Natural killer cell treated with Interleukin-12 subunit alpha and Interleukin-12 subunit beta and Interleukin-15 and Interleukin-18, amount 100 ng/mL, for 72 hours (primary cell): ENCODE measurements around the gene GRAPL. TPM values are rescaled to one million over a fixed set of nuclear protein-coding genes. Genes with fewer than 3 reads are reported as not detected.
"Not testable (repeated sequence)": the region's sequence is repeated elsewhere in the genome, so short reads cannot be mapped to it uniquely, and the experiment has no call there.

ENCODE experiments used
- ATAC-seq, 2 donors: fragments of 150-1000 bp; cut with Tn5 transposase in 1 of 2; sonication (Bioruptor Pico), chemical (Tn5 transposase) in 1 of 2; 2 replicates each; pipeline ENCODE4 v1.10.0; 2021
- DNase-seq: peaks from one replicate; pipeline ENCODE4 v3.0.0; 2022; ENCODE audit warnings: low spot score
- H3K27ac Mint-ChIP-seq, 2 donors: 1 replicate in 1 of 2; 2 replicates in 1 of 2; pipeline ENCODE4 v1.8.0; 2022; ENCODE audit warnings: mixed read lengths in 2 of 2, mild to moderate bottlenecking in 1 of 2, moderate library complexity in 1 of 2
- H3K27me3 Mint-ChIP-seq, 2 donors: 1 replicate in 1 of 2; 2 replicates in 1 of 2; pipeline ENCODE4 v1.8.0; 2022; ENCODE audit warnings: mixed read lengths in 2 of 2
- H3K36me3 Mint-ChIP-seq: one replicate; pipeline ENCODE4 v1.8.0; 2022; ENCODE audit warnings: mixed read lengths
- H3K4me1 Mint-ChIP-seq, 2 donors: 1 replicate in 1 of 2; 2 replicates in 1 of 2; pipeline ENCODE4 v1.8.0; 2022; ENCODE audit warnings: low read depth in 2 of 2, mixed read lengths in 2 of 2, mild to moderate bottlenecking in 1 of 2
- H3K4me3 Mint-ChIP-seq: one replicate; pipeline ENCODE4 v1.8.0; 2022; ENCODE audit warnings: mixed read lengths
- H3K9me3 Mint-ChIP-seq: 2 replicates; pipeline ENCODE4 v1.8.0; 2022; ENCODE audit warnings: mixed read lengths
- total RNA-seq, 2 donors: library from RNA; stranded (reverse); gene quantifications; one replicate each; pipeline ENCODE4 v1.2.3, GENCODE V29; 2022

Gene GRAPL
- total RNA-seq, 2 donors from 2014 or later, result 5.3 to 9.6 TPM

- H3K4me3 Mint-ChIP-seq, H3K27ac Mint-ChIP-seq, DNase-seq, H3K4me1 Mint-ChIP-seq, H3K9me3 Mint-ChIP-seq, H3K27me3 Mint-ChIP-seq, ATAC-seq, H3K36me3 Mint-ChIP-seq: not testable (repeated sequence)
Measured at GRCh38 chr17:19125289-19125688, 2.1 kb upstream of the GRAPL start.

- ATAC-seq, DNase-seq, H3K9me3 Mint-ChIP-seq, H3K4me3 Mint-ChIP-seq, H3K36me3 Mint-ChIP-seq, H3K27ac Mint-ChIP-seq, H3K4me1 Mint-ChIP-seq, H3K27me3 Mint-ChIP-seq: not testable (repeated sequence)
Measured at GRCh38 chr17:19129500-19129899, 2.1 kb downstream of the GRAPL start.

GRCh38 chr17:19131108-19131507 is 3.7 kb downstream of the GRAPL start:
- not testable (repeated sequence) for H3K27me3 Mint-ChIP-seq, H3K36me3 Mint-ChIP-seq, H3K9me3 Mint-ChIP-seq, ATAC-seq, H3K4me1 Mint-ChIP-seq, H3K4me3 Mint-ChIP-seq, H3K27ac Mint-ChIP-seq, DNase-seq

- not testable (repeated sequence) for H3K4me1 Mint-ChIP-seq, H3K9me3 Mint-ChIP-seq, H3K27ac Mint-ChIP-seq, ATAC-seq, H3K36me3 Mint-ChIP-seq, DNase-seq, H3K4me3 Mint-ChIP-seq, H3K27me3 Mint-ChIP-seq
Measured at GRCh38 chr17:19131772-19132171, 4.4 kb downstream of the GRAPL start.

GRCh38 chr17:19133793-19134192 is 6.4 kb downstream of the GRAPL start:
- not testable (repeated sequence) for H3K27me3 Mint-ChIP-seq, ATAC-seq, DNase-seq, H3K27ac Mint-ChIP-seq, H3K4me1 Mint-ChIP-seq, H3K36me3 Mint-ChIP-seq, H3K4me3 Mint-ChIP-seq, H3K9me3 Mint-ChIP-seq

- H3K4me3 Mint-ChIP-seq, DNase-seq, H3K9me3 Mint-ChIP-seq, H3K36me3 Mint-ChIP-seq, H3K4me1 Mint-ChIP-seq, H3K27ac Mint-ChIP-seq, H3K27me3 Mint-ChIP-seq, ATAC-seq: not testable (repeated sequence)
Measured at GRCh38 chr17:19135391-19135790, 8.0 kb downstream of the GRAPL start.

GRCh38 chr17:19136138-19136537 is 8.7 kb downstream of the GRAPL start:
- not testable (repeated sequence) for H3K4me3 Mint-ChIP-seq, H3K27me3 Mint-ChIP-seq, H3K27ac Mint-ChIP-seq, ATAC-seq, DNase-seq, H3K9me3 Mint-ChIP-seq, H3K36me3 Mint-ChIP-seq, H3K4me1 Mint-ChIP-seq

- not testable (repeated sequence) for H3K27me3 Mint-ChIP-seq, DNase-seq, H3K9me3 Mint-ChIP-seq, H3K4me1 Mint-ChIP-seq, H3K27ac Mint-ChIP-seq, ATAC-seq, H3K36me3 Mint-ChIP-seq, H3K4me3 Mint-ChIP-seq
Measured at GRCh38 chr17:19136605-19137004, 9.2 kb downstream of the GRAPL start.

- H3K4me1 Mint-ChIP-seq, H3K9me3 Mint-ChIP-seq, H3K36me3 Mint-ChIP-seq, H3K27me3 Mint-ChIP-seq, DNase-seq, H3K27ac Mint-ChIP-seq, H3K4me3 Mint-ChIP-seq, ATAC-seq: not testable (repeated sequence)
Measured at GRCh38 chr17:19137959-19138358, 10.6 kb downstream of the GRAPL start.

- ATAC-seq, result peak; percentile 82 to 85
- not testable (repeated sequence) for H3K4me1 Mint-ChIP-seq, H3K4me3 Mint-ChIP-seq, DNase-seq, H3K36me3 Mint-ChIP-seq, H3K27ac Mint-ChIP-seq, H3K27me3 Mint-ChIP-seq, H3K9me3 Mint-ChIP-seq
Measured at GRCh38 chr17:19141366-19142155, 14.2 kb downstream of the GRAPL start.

GRCh38 chr17:19142419-19142818 is 15.0 kb downstream of the GRAPL start:
- not testable (repeated sequence) for H3K9me3 Mint-ChIP-seq, H3K27ac Mint-ChIP-seq, H3K36me3 Mint-ChIP-seq, DNase-seq, H3K4me3 Mint-ChIP-seq, H3K4me1 Mint-ChIP-seq, H3K27me3 Mint-ChIP-seq
- ATAC-seq, result peak; percentile 42 to 77

- H3K4me3 Mint-ChIP-seq, H3K36me3 Mint-ChIP-seq, DNase-seq, H3K27ac Mint-ChIP-seq, ATAC-seq, H3K9me3 Mint-ChIP-seq, H3K27me3 Mint-ChIP-seq, H3K4me1 Mint-ChIP-seq: not testable (repeated sequence)
Measured at GRCh38 chr17:19143097-19143777, 15.8 kb downstream of the GRAPL start.

- not testable (repeated sequence) for H3K4me1 Mint-ChIP-seq, DNase-seq, H3K9me3 Mint-ChIP-seq, H3K27ac Mint-ChIP-seq, H3K36me3 Mint-ChIP-seq, H3K4me3 Mint-ChIP-seq, H3K27me3 Mint-ChIP-seq, ATAC-seq
Measured at GRCh38 chr17:19144373-19144772, 17.0 kb downstream of the GRAPL start.

GRCh38 chr17:19145471-19145870 is 18.1 kb downstream of the GRAPL start:
- H3K36me3 Mint-ChIP-seq, H3K27ac Mint-ChIP-seq, H3K27me3 Mint-ChIP-seq, H3K9me3 Mint-ChIP-seq, H3K4me1 Mint-ChIP-seq, DNase-seq, ATAC-seq, H3K4me3 Mint-ChIP-seq: not testable (repeated sequence)
